GM23248 (cell line): ENCODE measurements around the gene RAPGEF4. TPM values are rescaled to one million over a fixed set of nuclear protein-coding genes. Genes with fewer than 3 reads are reported as not detected.

Experiments used
- DNase-seq: peaks from one replicate; pipeline ENCODE4 v3.0.0-alpha.2; 2015
- H2AFZ ChIP-seq: fragments of 200-600 bp; sonication (generic); 2 replicates; pipeline ENCODE4 v1.6.1; 2016; ENCODE audit warnings: antibody characterized with exemption
- H3F3A ChIP-seq: fragments of 200-600 bp; sonication (generic); 2 replicates; pipeline ENCODE4 v1.6.1; 2016; ENCODE audit warnings: mild to moderate bottlenecking, antibody characterized with exemption, mixed run types; ENCODE audit not compliant: insufficient read depth
- H3K27ac ChIP-seq: fragments of 200-600 bp; sonication (generic); 2 replicates; pipeline ENCODE4 v1.5.1; 2016; ENCODE audit warnings: mild to moderate bottlenecking
- H3K27me3 ChIP-seq: fragments of 200-600 bp; sonication (generic); replicated peaks from 2 replicates; pipeline ENCODE4 v1.6.1; 2016; ENCODE audit warnings: mild to moderate bottlenecking; ENCODE audit not compliant: insufficient read depth
- H3K36me3 ChIP-seq: fragments of 200-600 bp; sonication (generic); 2 replicates; pipeline ENCODE4 v1.6.1; 2016; ENCODE audit warnings: low read depth, mild to moderate bottlenecking
- H3K4me1 ChIP-seq: fragments of 200-600 bp; sonication (generic); 2 replicates; pipeline ENCODE4 v1.6.1; 2016; ENCODE audit warnings: mild to moderate bottlenecking; ENCODE audit not compliant: insufficient read depth
- H3K4me2 ChIP-seq: fragments of 200-600 bp; sonication (generic); one replicate; pipeline ENCODE4 v1.6.1; 2016; ENCODE audit warnings: mild to moderate bottlenecking; ENCODE audit not compliant: unreplicated experiment
- H3K4me3 ChIP-seq: fragments of 200-600 bp; sonication (generic); 2 replicates; pipeline ENCODE4 v1.5.1; 2016; ENCODE audit warnings: mild to moderate bottlenecking
- H3K79me2 ChIP-seq: fragments of 200-600 bp; sonication (generic); 2 replicates; pipeline ENCODE4 v1.6.1; 2016; ENCODE audit warnings: mild to moderate bottlenecking; ENCODE audit not compliant: insufficient read depth
- H3K9ac ChIP-seq: fragments of 200-600 bp; sonication (generic); 2 replicates; pipeline ENCODE4 v1.6.1; 2016; ENCODE audit warnings: mild to moderate bottlenecking
- H3K9me2 ChIP-seq: fragments of 200-600 bp; sonication (generic); 2 replicates; pipeline ENCODE4 v1.6.1; 2016; ENCODE audit warnings: mixed run types, mild to moderate bottlenecking, moderate library complexity; ENCODE audit not compliant: insufficient read depth
- H3K9me3 ChIP-seq: fragments of 200-600 bp; sonication (generic); one replicate; pipeline ENCODE4 v1.6.1; 2017; ENCODE audit warnings: low read depth
- H4K20me1 ChIP-seq: fragments of 200-600 bp; sonication (generic); 2 replicates; pipeline ENCODE4 v1.6.0; 2016; ENCODE audit not compliant: insufficient read depth
- EZH2 ChIP-seq: fragments of 200-600 bp; sonication (generic); IDR thresholded peaks from 2 replicates; pipeline ENCODE4 v1.6.1; 2018; ENCODE audit warnings: antibody characterized with exemption, mild to moderate bottlenecking; ENCODE audit not compliant: insufficient read depth, poor library complexity, severe bottlenecking
- EZH2phosphoT487 ChIP-seq: fragments of 200-600 bp; sonication (generic); IDR thresholded peaks from 2 replicates; pipeline ENCODE4 v1.6.1; 2018; ENCODE audit warnings: antibody characterized with exemption, moderate library complexity, mild to moderate bottlenecking, low read depth; ENCODE audit not compliant: insufficient read depth
- WGBS, 2 experiments: methylation state at CpG; one replicate each; pipeline ENCODE4 v1.1.6; 2015 to 2017; ENCODE audit warnings: low lambda C conversion rate in 2 of 2, low coverage in 1 of 2; ENCODE audit errors: missing lambda C conversion rate in 2 of 2; 5-methylcytosine and 5-hydroxymethylcytosine counted together
- in situ Hi-C: fragments of 300-500 bp; cut with MboI; formaldehyde crosslinking; loops from 2 replicates; pipeline ENCODE4 v1.15.0; 2020
- polyA plus RNA-seq: library from polyadenylated mRNA; unstranded; fragments of >200 nt; fragmentation: Nextera tagmentation; extraction: Ambion mirVana; gene quantifications from 2 replicates; pipeline ENCODE4 v1.2.1, GENCODE V29; 2016
- total RNA-seq: library from RNA; depleted of rRNA; stranded (reverse); fragments of >200 nt; shearing (Covaris generic); gene quantifications from 2 replicates; pipeline ENCODE4 v1.2.3, GENCODE V29; 2014

The RAPGEF4 gene
- total and polyA plus RNA-seq, 2 experiments from 2014 or later: 2.2 TPM; not detected in 1

GRCh38 chr2:173001664-173002604 is 266.3 kb downstream of the RAPGEF4 start:
- peaks cover 29% of the 10 kb centered on the region for H3K4me1 ChIP-seq
- H3F3A ChIP-seq: peaks cover 26% of the 10 kb centered on the region
- WGBS, 2 experiments: 83 to 89% methylated on average over 7 of the region's 7 CpGs
- in situ Hi-C loops: no loop called here
- TF ChIP-seq EZH2 (no peak), EZH2phosphoT487 (no peak)
- H3K9me3 ChIP-seq: no peaks in the 10 kb centered on the region
- no peaks in the 10 kb centered on the region for H4K20me1 ChIP-seq
- no peaks in the 10 kb centered on the region for H3K27me3 ChIP-seq
- H3K9ac ChIP-seq: no peak overlapping the region
- no peaks in the 10 kb centered on the region for H3K36me3 ChIP-seq
- no peaks in the 10 kb centered on the region for H3K79me2 ChIP-seq
- H3K27ac ChIP-seq: no peak overlapping the region
- no peak for DNase-seq
- no peaks in the 10 kb centered on the region; the same call in 1 of the 2 replicates for H3K9me2 ChIP-seq
- H2AFZ ChIP-seq: no peak overlapping the region
- H3K4me2 ChIP-seq: no peak overlapping the region
- H3K4me3 ChIP-seq: no peak overlapping the region

DNA sequence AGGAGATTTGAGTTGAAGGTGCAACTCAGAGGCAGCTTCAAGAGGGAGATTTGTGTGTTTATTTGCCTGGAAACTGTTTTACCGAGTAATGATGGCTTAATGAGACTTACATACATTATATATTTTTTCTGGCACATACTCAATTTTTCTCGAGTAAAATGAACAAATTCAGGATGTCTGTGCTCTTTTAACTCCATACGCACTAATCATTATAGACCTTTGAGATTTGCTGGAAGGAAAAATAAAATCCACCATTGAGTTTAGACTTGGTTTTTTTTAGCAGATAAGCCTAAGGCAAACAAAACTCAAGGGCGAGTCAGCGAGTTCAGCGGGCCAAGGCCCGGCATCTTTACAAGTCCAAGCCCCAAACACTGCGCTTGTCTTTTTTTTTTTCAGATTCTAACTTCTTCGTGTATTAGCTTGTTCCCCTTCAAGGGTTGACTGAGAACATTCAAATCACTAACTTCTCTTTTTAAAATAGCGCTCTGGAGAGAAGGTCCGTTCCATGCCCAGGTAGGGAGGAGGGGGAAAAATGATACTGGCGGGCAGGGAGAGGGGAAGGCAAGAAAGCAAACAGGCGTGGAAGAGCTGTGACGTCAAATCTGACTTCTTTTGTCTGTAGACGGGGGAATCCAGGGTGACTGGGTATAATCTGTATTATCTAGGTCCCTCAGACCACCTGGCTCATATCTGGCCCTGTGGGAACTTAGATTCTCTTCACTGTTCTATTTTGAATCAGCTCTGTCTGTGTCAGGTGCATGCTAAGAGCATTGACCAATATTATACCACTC is 267.3 kb downstream of the RAPGEF4 start:
- WGBS, 2 experiments: 77 to 79% methylated on average over 15 of the region's 15 CpGs
- Histone ChIP-seq H3K9me3 (no peaks in the 10 kb centered on the region), H2AFZ (no peak overlapping the region), H3K4me3 (no peak overlapping the region), H3K9me2 (no peaks in the 10 kb centered on the region; the same call in 1 of the 2 replicates), H3K9ac (no peak overlapping the region), H3K27me3 (no peaks in the 10 kb centered on the region), H3K79me2 (no peaks in the 10 kb centered on the region), H3K27ac (no peak overlapping the region), H3K36me3 (no peaks in the 10 kb centered on the region), H4K20me1 (no peaks in the 10 kb centered on the region), H3F3A (peaks cover 20% of the 10 kb centered on the region; the same call in 1 of the 2 replicates), H3K4me1 (peaks cover 24% of the 10 kb centered on the region), H3K4me2 (no peak overlapping the region)
- TF ChIP-seq EZH2phosphoT487: no peak
- no peak for TF ChIP-seq EZH2
- DNase-seq: no peak
- in situ Hi-C loops: no loop called here

DNA sequence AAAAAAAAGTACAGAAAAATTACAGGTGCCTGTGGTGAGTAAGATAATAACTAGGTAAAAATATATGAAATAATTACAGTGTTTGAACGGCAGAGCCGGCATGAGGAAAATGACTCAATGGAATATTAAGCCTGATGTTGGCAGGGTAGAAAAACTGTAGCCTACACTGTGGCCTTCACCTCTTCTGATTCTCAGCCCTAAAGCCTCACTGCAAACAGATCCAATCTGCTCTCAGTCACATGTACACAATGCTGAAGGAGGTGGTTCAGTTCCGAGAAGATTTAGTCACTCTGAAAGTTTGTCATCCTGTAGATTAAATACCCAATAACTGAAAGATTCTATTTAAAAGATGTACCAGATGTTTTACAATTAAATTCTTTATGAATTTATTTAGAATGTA is 273.1 kb downstream of the RAPGEF4 start:
- no peak for DNase-seq

GRCh38 chr2:173010233-173010632 is 274.6 kb downstream of the RAPGEF4 start:
- Histone ChIP-seq H3K4me3 (no peak overlapping the region), H3K9me3 (no peaks in the 10 kb centered on the region), H2AFZ (no peak overlapping the region), H3K4me1 (peaks cover 7% of the 10 kb centered on the region), H3K4me2 (no peak overlapping the region), H3K9me2 (no peaks in the 10 kb centered on the region), H3K36me3 (no peaks in the 10 kb centered on the region), H3K9ac (no peak overlapping the region), H4K20me1 (no peaks in the 10 kb centered on the region), H3K27ac (no peak overlapping the region), H3F3A (0 out of 2 replicates have a peak, but pooled peaks cover 5% of the 10 kb centered on the region), H3K27me3 (no peaks in the 10 kb centered on the region), H3K79me2 (no peaks in the 10 kb centered on the region)
- in situ Hi-C loops: no loop called here
- TF ChIP-seq EZH2: no peak
- TF ChIP-seq EZH2phosphoT487: no peak
- WGBS, 2 experiments: 82 to 89% methylated on average over 1 of the region's 1 CpG
- no peak for DNase-seq

More for the DNA sequence above, 273.1 kb downstream of the RAPGEF4 start:
- WGBS, 2 experiments: 93% methylated on average over 3 of the region's 3 CpGs
- Histone ChIP-seq H2AFZ (no peak overlapping the region), H3K9me2 (no peaks in the 10 kb centered on the region; the same call in 1 of the 2 replicates), H3K27me3 (no peaks in the 10 kb centered on the region), H3K36me3 (no peaks in the 10 kb centered on the region), H3K4me2 (no peak overlapping the region), H3K27ac (no peak overlapping the region), H3K9ac (no peak overlapping the region), H3K79me2 (no peaks in the 10 kb centered on the region), H3K4me3 (no peak overlapping the region), H3K4me1 (peaks cover 7% of the 10 kb centered on the region), H3K9me3 (no peaks in the 10 kb centered on the region), H3F3A (0 out of 2 replicates have a peak, but pooled peaks cover 5% of the 10 kb centered on the region), H4K20me1 (no peaks in the 10 kb centered on the region)
- TF ChIP-seq EZH2 (no peak), EZH2phosphoT487 (no peak)
- in situ Hi-C loops: no loop called here
